ENCODE results near the gene MT1E.
"Not testable (repeated sequence)": the region's sequence is repeated elsewhere in the genome, so short reads cannot be mapped to it uniquely, and the experiment has no call there.

MT1E gene

GRCh38 chr16:56606476-56607108 lies 19.0 kb upstream of the MT1E start:
- no peak for FAIRE-seq

GRCh38 chr16:56607109-56607618 lies 18.4 kb upstream of the MT1E start:
- DNase-seq (ENCODE audit: extremely low spot score, insufficient read length, low read depth) (no peak), FAIRE-seq (no peak)

More at GRCh38 chr16:56606476-56607108, 19.0 kb upstream of the MT1E start:
- no peak for DNase-seq (ENCODE audit: extremely low spot score, insufficient read length, low read depth)

- DNase-seq (ENCODE audit: extremely low spot score, insufficient read length, low read depth) (no peak), FAIRE-seq (no peak)
Observed at GRCh38 chr16:56607675-56608042, 17.9 kb upstream of the MT1E start.

GRCh38 chr16:56608043-56608875 lies 17.3 kb upstream of the MT1E start, which contains the start of gene MT2A:
Gene MT2A, plus strand, starts transcription at chr16:56608584. Its CDS starts 72 bp downstream, at chr16:56608656.
- FAIRE-seq (peak; percentile 61), DNase-seq (ENCODE audit: extremely low spot score, insufficient read length, low read depth) (peak; percentile 86)

GRCh38 chr16:56608876-56609462 lies 16.6 kb upstream of the MT1E start:
- no peak for FAIRE-seq

GRCh38 chr16:56609463-56609921 lies 16.1 kb upstream of the MT1E start:
- FAIRE-seq (peak; percentile 81), DNase-seq (ENCODE audit: extremely low spot score, insufficient read length, low read depth) (peak; percentile 62)

More at GRCh38 chr16:56608876-56609462, 16.6 kb upstream of the MT1E start:
- DNase-seq (ENCODE audit: extremely low spot score, insufficient read length, low read depth) = no peak

- DNase-seq (ENCODE audit: extremely low spot score, insufficient read length, low read depth) (no peak), FAIRE-seq (peak; percentile 42)
Observed at GRCh38 chr16:56610017-56610608, 15.5 kb upstream of the MT1E start.

GRCh38 chr16:56610609-56611111 lies 14.9 kb upstream of the MT1E start:
- FAIRE-seq (no peak), DNase-seq (ENCODE audit: extremely low spot score, insufficient read length, low read depth) (no peak)

- no peak for DNase-seq (ENCODE audit: extremely low spot score, insufficient read length, low read depth)
- FAIRE-seq = no peak
Observed at GRCh38 chr16:56611281-56611833, 14.2 kb upstream of the MT1E start.

- no peak for FAIRE-seq
- DNase-seq (ENCODE audit: extremely low spot score, insufficient read length, low read depth) = no peak
Observed at GRCh38 chr16:56613706-56614105, 11.9 kb upstream of the MT1E start.

GRCh38 chr16:56614549-56614991 lies 11.0 kb upstream of the MT1E start:
- no peak for DNase-seq (ENCODE audit: extremely low spot score, insufficient read length, low read depth)
- no peak for FAIRE-seq

- no peak for DNase-seq (ENCODE audit: extremely low spot score, insufficient read length, low read depth)
- no peak for FAIRE-seq
Observed at GRCh38 chr16:56615353-56615752, 10.2 kb upstream of the MT1E start.

- DNase-seq (ENCODE audit: extremely low spot score, insufficient read length, low read depth) = no peak
- FAIRE-seq = no peak
Observed at GRCh38 chr16:56616608-56617211, 8.9 kb upstream of the MT1E start.

- DNase-seq (ENCODE audit: extremely low spot score, insufficient read length, low read depth) (no peak), FAIRE-seq (no peak)
Observed at GRCh38 chr16:56617212-56618085, 8.1 kb upstream of the MT1E start.

- no peak for DNase-seq (ENCODE audit: extremely low spot score, insufficient read length, low read depth)
- no peak for FAIRE-seq
Observed at GRCh38 chr16:56618138-56618537, 7.4 kb upstream of the MT1E start.

- FAIRE-seq (no peak), DNase-seq (ENCODE audit: extremely low spot score, insufficient read length, low read depth) (no peak)
Observed at GRCh38 chr16:56620339-56620897, 5.2 kb upstream of the MT1E start.

GRCh38 chr16:56621665-56622445 lies 3.7 kb upstream of the MT1E start:
- not testable (repeated sequence) for DNase-seq (ENCODE audit: extremely low spot score, insufficient read length, low read depth); FAIRE-seq
